ENCODE data around the gene ARPP21.

Gene ARPP21

DNA sequence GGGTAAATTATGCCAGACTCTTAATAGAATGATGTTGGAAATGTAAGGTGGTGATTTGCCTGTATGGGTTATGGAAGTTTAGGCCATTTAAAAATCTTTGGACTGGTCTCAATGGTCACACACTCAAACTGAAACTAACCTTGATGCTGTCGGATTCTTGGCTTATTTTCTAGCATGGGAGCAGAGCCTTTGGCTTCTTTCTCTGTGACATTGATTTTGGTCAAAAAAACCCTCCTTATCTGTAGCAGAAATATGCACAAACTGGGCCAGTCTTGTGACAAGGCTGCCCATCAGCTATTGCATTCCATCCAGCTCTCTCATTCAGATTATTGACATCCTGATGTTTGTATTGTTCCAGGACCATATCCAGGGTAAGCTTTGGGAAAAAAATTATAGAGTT, 35.9 kb downstream of the ARPP21 start:
- POLR2A ChIA-PET = no interaction called here
- no peak overlapping the region for H3K27ac ChIP-seq (ENCODE audit: extremely low read depth, low read depth, low read length)
- H3K4me1 ChIP-seq (ENCODE audit: control insufficient read depth, insufficient read depth, low read length) = no peaks in the 10 kb centered on the region
- H3K4me3 ChIP-seq (ENCODE audit: low read depth, low read length) = no peak overlapping the region
- no peak for TF ChIP-seq ZNF26 (tag by site-specific recombination; IDR thresholded peaks at IDR 0.05)
- TF ChIP-seq ZNF350 (tag by site-specific recombination; IDR thresholded peaks at IDR 0.05) = no peak
- TF ChIP-seq ZNF792 (tag by site-specific recombination; IDR thresholded peaks at IDR 0.05) = no peak
- TF ChIP-seq ZNF544 (tag by site-specific recombination; IDR thresholded peaks at IDR 0.05) = no peak
- no peak for TF ChIP-seq ZNF501 (tag by site-specific recombination; IDR thresholded peaks at IDR 0.05)
- no peak for TF ChIP-seq ZBTB7A (tag by site-specific recombination; IDR thresholded peaks at IDR 0.05; ENCODE audit: low read depth)
- no peak for TF ChIP-seq ZNF394 (tag by site-specific recombination; IDR thresholded peaks at IDR 0.05; ENCODE audit: borderline replicate concordance)
- TF ChIP-seq ZNF571 (tag by site-specific recombination; IDR thresholded peaks at IDR 0.05) = no peak
- no peak for TF ChIP-seq SP7 (tag by site-specific recombination; IDR thresholded peaks at IDR 0.05)
- TF ChIP-seq, protein P1, sequence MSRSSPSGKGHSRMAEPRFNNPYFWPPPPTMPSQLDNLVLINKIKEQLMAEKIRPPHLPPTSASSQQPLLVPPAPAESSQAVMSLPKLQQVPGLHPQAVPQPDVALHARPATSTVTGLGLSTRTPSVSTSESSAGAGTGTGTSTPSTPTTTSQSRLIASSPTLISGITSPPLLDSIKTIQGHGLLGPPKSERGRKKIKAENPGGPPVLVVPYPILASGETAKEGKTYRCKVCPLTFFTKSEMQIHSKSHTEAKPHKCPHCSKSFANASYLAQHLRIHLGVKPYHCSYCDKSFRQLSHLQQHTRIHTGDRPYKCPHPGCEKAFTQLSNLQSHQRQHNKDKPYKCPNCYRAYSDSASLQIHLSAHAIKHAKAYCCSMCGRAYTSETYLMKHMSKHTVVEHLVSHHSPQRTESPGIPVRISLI (tag by site-specific recombination; IDR thresholded peaks at IDR 0.05) = no peak
- TF ChIP-seq ZNF518A (tag by site-specific recombination; conservative IDR thresholded peaks at IDR 0.05; ENCODE audit: low read depth) = no peak
- TF ChIP-seq KLF8 (tag by site-specific recombination; IDR thresholded peaks at IDR 0.05) = no peak
- TF ChIP-seq ZNF24 (tag by site-specific recombination; IDR thresholded peaks at IDR 0.05) = no peak
- no peak for TF ChIP-seq REPIN1 (tag by site-specific recombination; IDR thresholded peaks at IDR 0.05; ENCODE audit: low read depth)
- TF ChIP-seq ZNF239 (tag by site-specific recombination; IDR thresholded peaks at IDR 0.05) = no peak
- TF ChIP-seq ZNF221 (tag by site-specific recombination; IDR thresholded peaks at IDR 0.05; ENCODE audit: borderline replicate concordance) = no peak
- TF ChIP-seq ZNF426 (tag by site-specific recombination; IDR thresholded peaks at IDR 0.05) = no peak
- TF ChIP-seq, protein P2, sequence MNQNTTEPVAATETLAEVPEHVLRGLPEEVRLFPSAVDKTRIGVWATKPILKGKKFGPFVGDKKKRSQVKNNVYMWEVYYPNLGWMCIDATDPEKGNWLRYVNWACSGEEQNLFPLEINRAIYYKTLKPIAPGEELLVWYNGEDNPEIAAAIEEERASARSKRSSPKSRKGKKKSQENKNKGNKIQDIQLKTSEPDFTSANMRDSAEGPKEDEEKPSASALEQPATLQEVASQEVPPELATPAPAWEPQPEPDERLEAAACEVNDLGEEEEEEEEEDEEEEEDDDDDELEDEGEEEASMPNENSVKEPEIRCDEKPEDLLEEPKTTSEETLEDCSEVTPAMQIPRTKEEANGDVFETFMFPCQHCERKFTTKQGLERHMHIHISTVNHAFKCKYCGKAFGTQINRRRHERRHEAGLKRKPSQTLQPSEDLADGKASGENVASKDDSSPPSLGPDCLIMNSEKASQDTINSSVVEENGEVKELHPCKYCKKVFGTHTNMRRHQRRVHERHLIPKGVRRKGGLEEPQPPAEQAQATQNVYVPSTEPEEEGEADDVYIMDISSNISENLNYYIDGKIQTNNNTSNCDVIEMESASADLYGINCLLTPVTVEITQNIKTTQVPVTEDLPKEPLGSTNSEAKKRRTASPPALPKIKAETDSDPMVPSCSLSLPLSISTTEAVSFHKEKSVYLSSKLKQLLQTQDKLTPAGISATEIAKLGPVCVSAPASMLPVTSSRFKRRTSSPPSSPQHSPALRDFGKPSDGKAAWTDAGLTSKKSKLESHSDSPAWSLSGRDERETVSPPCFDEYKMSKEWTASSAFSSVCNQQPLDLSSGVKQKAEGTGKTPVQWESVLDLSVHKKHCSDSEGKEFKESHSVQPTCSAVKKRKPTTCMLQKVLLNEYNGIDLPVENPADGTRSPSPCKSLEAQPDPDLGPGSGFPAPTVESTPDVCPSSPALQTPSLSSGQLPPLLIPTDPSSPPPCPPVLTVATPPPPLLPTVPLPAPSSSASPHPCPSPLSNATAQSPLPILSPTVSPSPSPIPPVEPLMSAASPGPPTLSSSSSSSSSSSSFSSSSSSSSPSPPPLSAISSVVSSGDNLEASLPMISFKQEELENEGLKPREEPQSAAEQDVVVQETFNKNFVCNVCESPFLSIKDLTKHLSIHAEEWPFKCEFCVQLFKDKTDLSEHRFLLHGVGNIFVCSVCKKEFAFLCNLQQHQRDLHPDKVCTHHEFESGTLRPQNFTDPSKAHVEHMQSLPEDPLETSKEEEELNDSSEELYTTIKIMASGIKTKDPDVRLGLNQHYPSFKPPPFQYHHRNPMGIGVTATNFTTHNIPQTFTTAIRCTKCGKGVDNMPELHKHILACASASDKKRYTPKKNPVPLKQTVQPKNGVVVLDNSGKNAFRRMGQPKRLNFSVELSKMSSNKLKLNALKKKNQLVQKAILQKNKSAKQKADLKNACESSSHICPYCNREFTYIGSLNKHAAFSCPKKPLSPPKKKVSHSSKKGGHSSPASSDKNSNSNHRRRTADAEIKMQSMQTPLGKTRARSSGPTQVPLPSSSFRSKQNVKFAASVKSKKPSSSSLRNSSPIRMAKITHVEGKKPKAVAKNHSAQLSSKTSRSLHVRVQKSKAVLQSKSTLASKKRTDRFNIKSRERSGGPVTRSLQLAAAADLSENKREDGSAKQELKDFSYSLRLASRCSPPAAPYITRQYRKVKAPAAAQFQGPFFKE (tag by site-specific recombination; IDR thresholded peaks at IDR 0.05; ENCODE audit: borderline replicate concordance) = no peak
- TF ChIP-seq, protein P3, sequence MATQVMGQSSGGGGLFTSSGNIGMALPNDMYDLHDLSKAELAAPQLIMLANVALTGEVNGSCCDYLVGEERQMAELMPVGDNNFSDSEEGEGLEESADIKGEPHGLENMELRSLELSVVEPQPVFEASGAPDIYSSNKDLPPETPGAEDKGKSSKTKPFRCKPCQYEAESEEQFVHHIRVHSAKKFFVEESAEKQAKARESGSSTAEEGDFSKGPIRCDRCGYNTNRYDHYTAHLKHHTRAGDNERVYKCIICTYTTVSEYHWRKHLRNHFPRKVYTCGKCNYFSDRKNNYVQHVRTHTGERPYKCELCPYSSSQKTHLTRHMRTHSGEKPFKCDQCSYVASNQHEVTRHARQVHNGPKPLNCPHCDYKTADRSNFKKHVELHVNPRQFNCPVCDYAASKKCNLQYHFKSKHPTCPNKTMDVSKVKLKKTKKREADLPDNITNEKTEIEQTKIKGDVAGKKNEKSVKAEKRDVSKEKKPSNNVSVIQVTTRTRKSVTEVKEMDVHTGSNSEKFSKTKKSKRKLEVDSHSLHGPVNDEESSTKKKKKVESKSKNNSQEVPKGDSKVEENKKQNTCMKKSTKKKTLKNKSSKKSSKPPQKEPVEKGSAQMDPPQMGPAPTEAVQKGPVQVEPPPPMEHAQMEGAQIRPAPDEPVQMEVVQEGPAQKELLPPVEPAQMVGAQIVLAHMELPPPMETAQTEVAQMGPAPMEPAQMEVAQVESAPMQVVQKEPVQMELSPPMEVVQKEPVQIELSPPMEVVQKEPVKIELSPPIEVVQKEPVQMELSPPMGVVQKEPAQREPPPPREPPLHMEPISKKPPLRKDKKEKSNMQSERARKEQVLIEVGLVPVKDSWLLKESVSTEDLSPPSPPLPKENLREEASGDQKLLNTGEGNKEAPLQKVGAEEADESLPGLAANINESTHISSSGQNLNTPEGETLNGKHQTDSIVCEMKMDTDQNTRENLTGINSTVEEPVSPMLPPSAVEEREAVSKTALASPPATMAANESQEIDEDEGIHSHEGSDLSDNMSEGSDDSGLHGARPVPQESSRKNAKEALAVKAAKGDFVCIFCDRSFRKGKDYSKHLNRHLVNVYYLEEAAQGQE (tag by site-specific recombination; IDR thresholded peaks at IDR 0.05) = no peak
- no peaks in the 10 kb centered on the region for H3K36me3 ChIP-seq (ENCODE audit: control insufficient read depth in 2 of 2, insufficient read depth in 1 of 2, low read length in 2 of 2)
- CTCF ChIA-PET = no interaction called here
- H3K9me3 ChIP-seq (ENCODE audit: control insufficient read depth, insufficient read depth, low read depth, low read length) = no peaks in the 10 kb centered on the region
